Loucy (cell line): ENCODE measurements around the gene MCTP2.

Experiments used
- EZH2phosphoT487 ChIP-seq: fragments of 200-600 bp; IDR thresholded peaks from 2 replicates; pipeline ENCODE4 v1.6.1; 2018; ENCODE audit warnings: antibody characterized with exemption, mild to moderate bottlenecking, moderate library complexity, borderline replicate concordance
- TF ChIP-seq, protein P1 (sequence below): fragments of 200-600 bp; sonication (generic); conservative IDR thresholded peaks from 2 replicates; pipeline ENCODE4 v1.5.1; 2014; ENCODE audit warnings: mild to moderate bottlenecking, antibody characterized with exemption, low read length

GRCh38 chr15:94417501-94418293 is 186.3 kb downstream of the MCTP2 start:
- TF ChIP-seq, protein P1, sequence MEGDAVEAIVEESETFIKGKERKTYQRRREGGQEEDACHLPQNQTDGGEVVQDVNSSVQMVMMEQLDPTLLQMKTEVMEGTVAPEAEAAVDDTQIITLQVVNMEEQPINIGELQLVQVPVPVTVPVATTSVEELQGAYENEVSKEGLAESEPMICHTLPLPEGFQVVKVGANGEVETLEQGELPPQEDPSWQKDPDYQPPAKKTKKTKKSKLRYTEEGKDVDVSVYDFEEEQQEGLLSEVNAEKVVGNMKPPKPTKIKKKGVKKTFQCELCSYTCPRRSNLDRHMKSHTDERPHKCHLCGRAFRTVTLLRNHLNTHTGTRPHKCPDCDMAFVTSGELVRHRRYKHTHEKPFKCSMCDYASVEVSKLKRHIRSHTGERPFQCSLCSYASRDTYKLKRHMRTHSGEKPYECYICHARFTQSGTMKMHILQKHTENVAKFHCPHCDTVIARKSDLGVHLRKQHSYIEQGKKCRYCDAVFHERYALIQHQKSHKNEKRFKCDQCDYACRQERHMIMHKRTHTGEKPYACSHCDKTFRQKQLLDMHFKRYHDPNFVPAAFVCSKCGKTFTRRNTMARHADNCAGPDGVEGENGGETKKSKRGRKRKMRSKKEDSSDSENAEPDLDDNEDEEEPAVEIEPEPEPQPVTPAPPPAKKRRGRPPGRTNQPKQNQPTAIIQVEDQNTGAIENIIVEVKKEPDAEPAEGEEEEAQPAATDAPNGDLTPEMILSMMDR = no peak
- no peak for TF ChIP-seq EZH2phosphoT487
